Panc1 (cell line): Measurements from ENCODE around the gene OARD1. TPM values are rescaled to one million over a fixed set of nuclear protein-coding genes. Genes with fewer than 3 reads are reported as not detected.
"Not testable (repeated sequence)": the region's sequence is repeated elsewhere in the genome, so short reads cannot be mapped to it uniquely, and the experiment has no call there.

Experiments
- ATAC-seq: fragments of 200-7000 bp; cut with Tn5 transposase; 2 replicates; pipeline ENCODE4 v1.9.1; 2020; ENCODE audit warnings: mild to moderate bottlenecking, moderate library complexity
- BruUV-seq: library from RNA; stranded (reverse); fragments of 400-500 nt; replicated peaks from 2 replicates; lab custom pipeline; 2021; lab: Mats Ljungman, UMichigan
- CTCF ChIA-PET: fragments of 300-600 bp; sonication (Branson Sonifier 250); formaldehyde crosslinking; loops from one replicate; lab custom pipeline; 2022; ENCODE audit warnings: antibody characterized with exemption; lab: Charles Lee
- POLR2A ChIA-PET: fragments of 300-600 bp; sonication (Branson Sonifier 250); formaldehyde crosslinking; loops from one replicate; lab custom pipeline; 2022; ENCODE audit warnings: antibody characterized with exemption; lab: Charles Lee
- DNase-seq: peaks from one replicate; pipeline ENCODE4 v3.0.0-alpha.2; 2010; ENCODE audit warnings: low read depth, low spot score
- H3K27ac ChIP-seq: 2 replicates; pipeline ENCODE4 v1.5.1; 2011; ENCODE audit warnings: mild to moderate bottlenecking, low read length, inconsistent platforms
- H3K27me3 ChIP-seq: fragments of 200-500 bp; sonication (Bioruptor generic); 2 replicates; pipeline ENCODE4 v1.6.0; 2014; ENCODE audit warnings: low read length, inconsistent platforms; ENCODE audit not compliant: control insufficient read depth, insufficient read depth
- H3K36me3 ChIP-seq: fragments of 200-500 bp; sonication (Bioruptor generic); 2 replicates; pipeline ENCODE4 v1.5.1; 2014; ENCODE audit warnings: inconsistent platforms, mild to moderate bottlenecking, low read length, moderate library complexity; ENCODE audit not compliant: control insufficient read depth, insufficient read depth
- H3K4me1 ChIP-seq: 2 replicates; pipeline ENCODE4 v1.5.1; 2011; ENCODE audit warnings: inconsistent platforms, mild to moderate bottlenecking, low read length, moderate library complexity; ENCODE audit not compliant: control insufficient read depth, insufficient read depth
- H3K4me3 ChIP-seq, 2 experiments: 2 replicates each; pipeline ENCODE4 v1.5.1; 2011 to 2012; ENCODE audit warnings: low read depth in 2 of 2, low read length in 2 of 2, mild to moderate bottlenecking in 2 of 2, inconsistent platforms in 1 of 2, moderate library complexity in 1 of 2
- H3K9me3 ChIP-seq: fragments of 200-500 bp; sonication (Bioruptor generic); 2 replicates; pipeline ENCODE4 v1.5.1; 2014; ENCODE audit warnings: low read depth, mild to moderate bottlenecking, inconsistent platforms, low read length, moderate library complexity; ENCODE audit not compliant: control insufficient read depth, insufficient read depth
- CTCF ChIP-seq: fragments of 450-650 bp; IDR thresholded peaks from 2 replicates; pipeline ENCODE4 v1.5.1; 2017; ENCODE audit warnings: mild to moderate bottlenecking
- POLR2AphosphoS5 ChIP-seq: IDR thresholded peaks from 2 replicates; pipeline ENCODE4 v1.6.1; 2012; ENCODE audit warnings: mild to moderate bottlenecking, low read depth, low read length, moderate library complexity
- REST ChIP-seq, 2 experiments: IDR thresholded peaks; 2 replicates each; pipeline ENCODE4 v1.6.1; 2011 to 2012; ENCODE audit warnings: low read depth in 2 of 2, control low read depth in 1 of 2, low read length in 1 of 2, mild to moderate bottlenecking in 1 of 2, moderate library complexity in 1 of 2; ENCODE audit not compliant: insufficient read depth in 1 of 2
- SIN3A ChIP-seq: IDR thresholded peaks from 2 replicates; pipeline ENCODE4 v1.6.1; 2012; ENCODE audit warnings: low read depth, mild to moderate bottlenecking, low read length, moderate library complexity, borderline replicate concordance; ENCODE audit not compliant: insufficient read depth
- TCF7L2 ChIP-seq: IDR thresholded peaks from 2 replicates; pipeline ENCODE4 v1.6.1; 2011; ENCODE audit warnings: mild to moderate bottlenecking, low read depth, low read length, inconsistent platforms
- in situ Hi-C: cut with HindIII; loops from 2 replicates; pipeline ENCODE4 v1.10.0; 2016; ENCODE audit warnings: low sequenced_read_pairs, low pct_unique_long_range_greater_than_20kb
- intact Hi-C: fragments of 100-400 bp; cut with micrococcal nuclease; formaldehyde crosslinking; loops from one replicate; pipeline ENCODE4 v1.10.0; 2022; ENCODE audit not compliant: unreplicated experiment
- total RNA-seq: library from RNA; stranded (reverse); gene quantifications from one replicate; pipeline ENCODE4 v1.2.1, GENCODE V29; 2021; ENCODE audit not compliant: unreplicated experiment

Gene OARD1
- total RNA-seq, 1 experiment from 2014 or later: 18.2 TPM

- Histone ChIP-seq H3K27me3 (no peaks in the 10 kb centered on the region), H3K36me3 (no peaks in the 10 kb centered on the region), H3K4me1 (peaks cover 38% of the 10 kb centered on the region), H3K27ac (peak overlapping the region; percentile 91), H3K9me3 (no peaks in the 10 kb centered on the region), H3K4me3 (no peak overlapping the region)
- DNase-seq (no peak), ATAC-seq (peak; percentile 84)
- in situ Hi-C loops (no loop called here), intact Hi-C loops (loop anchor here (2.0 kb wide), 1 partner anchor 125 kb away; no protein-coding TSS in a partner anchor)
- ChIA-PET CTCF (no interaction called here), POLR2A (no interaction called here)
- BruUV-seq: no TSS peak
- TF ChIP-seq TCF7L2 (no peak), REST (IDR thresholded peaks at IDR 0.05; ENCODE audit: insufficient read depth in 1 of 2, low read depth in 2 of 2, low read length in 1 of 2) (no peak), CTCF (peak; percentile 63)
Observed at GRCh38 chr6:41021832-41022231, 50.3 kb downstream of the OARD1 start.

GRCh38 chr6:41017663-41018062, 54.5 kb downstream of the OARD1 start:
- ATAC-seq (no peak), DNase-seq (no peak)
- in situ Hi-C loops (no loop called here), intact Hi-C loops (no loop called here)
- ChIA-PET CTCF (no interaction called here), POLR2A (interaction anchor here (0.5 to 0.6 kb wide), 2 partner anchors 45 to 581 kb away, joined by 3 to 9 read pairs; no protein-coding TSS in a partner anchor)
- no peak for TF ChIP-seq REST (IDR thresholded peaks at IDR 0.05; ENCODE audit: insufficient read depth in 1 of 2, low read depth in 2 of 2, low read length in 1 of 2)
- no peak for TF ChIP-seq TCF7L2
- TF ChIP-seq CTCF: no peak
- no peak for TF ChIP-seq SIN3A
- TF ChIP-seq POLR2AphosphoS5: no peak
- no peaks in the 10 kb centered on the region for H3K9me3 ChIP-seq
- H3K27ac ChIP-seq: peak overlapping the region; percentile 91
- H3K27me3 ChIP-seq: no peaks in the 10 kb centered on the region
- H3K36me3 ChIP-seq: no peaks in the 10 kb centered on the region
- no peak overlapping the region for H3K4me3 ChIP-seq
- peaks cover 31% of the 10 kb centered on the region for H3K4me1 ChIP-seq
- BruUV-seq: no TSS peak

GRCh38 chr6:41015860-41016259, 56.3 kb downstream of the OARD1 start:
- H3K9me3 ChIP-seq, ATAC-seq, CTCF ChIA-PET, H3K27me3 ChIP-seq, BruUV-seq, H3K27ac ChIP-seq, in situ Hi-C loops, POLR2A ChIA-PET, DNase-seq, H3K36me3 ChIP-seq, intact Hi-C loops, H3K4me3 ChIP-seq: not testable (repeated sequence)
- H3K4me1 ChIP-seq: peaks cover 19% of the 10 kb centered on the region
